Measurements from ENCODE around the gene HOATZ.

HOATZ gene

DNA sequence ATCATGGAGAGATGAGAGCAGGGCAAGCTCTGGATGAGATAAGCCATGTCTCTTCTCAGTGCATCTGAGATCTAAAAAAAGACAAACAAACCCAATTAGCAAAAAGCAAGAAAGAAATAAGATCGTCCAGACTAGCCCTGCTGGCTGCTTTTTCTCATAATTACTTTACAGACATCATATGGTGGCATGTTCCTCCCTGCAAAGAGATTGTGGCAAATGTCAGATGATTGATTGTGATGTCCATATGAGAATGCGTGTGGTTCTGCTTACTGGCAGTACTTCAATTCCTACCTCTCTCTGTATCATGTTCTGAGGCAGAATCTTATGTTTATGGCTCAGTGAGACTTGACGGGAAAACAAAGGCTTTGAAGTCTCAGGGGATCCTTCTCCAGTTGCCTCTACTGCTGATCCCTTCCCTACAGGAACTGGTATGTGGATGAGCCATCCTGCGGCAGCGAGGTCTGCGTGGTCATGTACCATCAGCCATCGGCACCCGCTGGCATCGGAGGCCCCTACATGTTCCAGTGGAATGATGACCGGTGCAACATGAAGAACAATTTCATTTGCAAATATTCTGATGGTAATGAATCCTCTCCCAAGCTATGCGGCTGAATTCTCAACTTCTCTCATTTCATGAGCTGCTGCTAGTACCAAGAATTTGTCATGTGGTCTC, 34.8 kb downstream of the HOATZ start:
- TF ChIP-seq GATA2 (IDR thresholded peaks at IDR 0.05; ENCODE audit: low read depth, low read length) = peak; percentile 86
- TF ChIP-seq GATA3 (IDR thresholded peaks at IDR 0.05; ENCODE audit: low read depth, low read length) = peak; percentile 87

DNA sequence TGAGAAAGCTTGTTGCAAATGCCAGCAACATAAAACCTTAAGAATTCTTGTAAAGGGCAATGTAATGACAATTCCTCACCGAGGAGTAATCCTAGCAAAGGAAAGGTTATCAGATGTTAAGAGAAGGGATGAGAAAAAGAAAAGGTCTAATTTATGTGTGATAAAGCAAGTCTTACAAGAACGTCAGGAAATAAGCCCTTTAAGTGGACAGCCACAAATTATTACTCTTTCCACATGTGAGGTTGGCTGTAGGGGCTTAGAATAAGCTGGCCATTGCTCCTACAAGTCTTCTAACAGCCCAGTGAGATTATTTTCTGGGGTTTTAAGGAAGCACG, 35.3 kb downstream of the HOATZ start:
- TF ChIP-seq GATA3 (IDR thresholded peaks at IDR 0.05; ENCODE audit: low read depth, low read length) = no peak
- TF ChIP-seq GATA2 (IDR thresholded peaks at IDR 0.05; ENCODE audit: low read depth, low read length) = no peak

GRCh38 chr11:111550258-111550657, 35.7 kb downstream of the HOATZ start:
- TF ChIP-seq GATA3 (IDR thresholded peaks at IDR 0.05; ENCODE audit: low read depth, low read length) (no peak), GATA2 (IDR thresholded peaks at IDR 0.05; ENCODE audit: low read depth, low read length) (no peak)

DNA sequence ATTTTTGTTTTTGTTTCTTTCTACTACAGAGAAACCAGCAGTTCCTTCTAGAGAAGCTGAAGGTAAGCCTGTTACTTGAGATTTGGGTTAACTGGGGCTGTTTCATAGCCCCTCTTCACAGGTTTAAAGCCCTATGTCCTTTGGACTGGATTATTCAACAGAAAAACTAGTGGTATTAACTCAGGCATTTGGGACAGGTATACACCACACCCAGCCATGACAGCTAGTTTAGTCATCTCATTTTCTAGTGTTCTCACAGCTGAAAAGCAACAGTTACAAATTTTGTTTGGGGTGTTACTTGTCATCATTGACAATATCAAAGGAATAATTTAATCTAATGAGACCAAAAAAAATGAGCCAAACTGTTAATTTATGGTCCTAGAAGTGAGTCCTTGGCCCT, 40.0 kb downstream of the HOATZ start:
- TF ChIP-seq GATA3 (IDR thresholded peaks at IDR 0.05; ENCODE audit: low read depth, low read length) (no peak), GATA2 (IDR thresholded peaks at IDR 0.05; ENCODE audit: low read depth, low read length) (no peak)

GRCh38 chr11:111555255-111555654, 40.7 kb downstream of the HOATZ start:
- no peak for TF ChIP-seq GATA3 (IDR thresholded peaks at IDR 0.05; ENCODE audit: low read depth, low read length)
- no peak for TF ChIP-seq GATA2 (IDR thresholded peaks at IDR 0.05; ENCODE audit: low read depth, low read length)

- TF ChIP-seq GATA2 (IDR thresholded peaks at IDR 0.05; ENCODE audit: low read depth, low read length) (no peak), GATA3 (IDR thresholded peaks at IDR 0.05; ENCODE audit: low read depth, low read length) (no peak)
Measured at GRCh38 chr11:111557425-111558111, 43.0 kb downstream of the HOATZ start.

DNA sequence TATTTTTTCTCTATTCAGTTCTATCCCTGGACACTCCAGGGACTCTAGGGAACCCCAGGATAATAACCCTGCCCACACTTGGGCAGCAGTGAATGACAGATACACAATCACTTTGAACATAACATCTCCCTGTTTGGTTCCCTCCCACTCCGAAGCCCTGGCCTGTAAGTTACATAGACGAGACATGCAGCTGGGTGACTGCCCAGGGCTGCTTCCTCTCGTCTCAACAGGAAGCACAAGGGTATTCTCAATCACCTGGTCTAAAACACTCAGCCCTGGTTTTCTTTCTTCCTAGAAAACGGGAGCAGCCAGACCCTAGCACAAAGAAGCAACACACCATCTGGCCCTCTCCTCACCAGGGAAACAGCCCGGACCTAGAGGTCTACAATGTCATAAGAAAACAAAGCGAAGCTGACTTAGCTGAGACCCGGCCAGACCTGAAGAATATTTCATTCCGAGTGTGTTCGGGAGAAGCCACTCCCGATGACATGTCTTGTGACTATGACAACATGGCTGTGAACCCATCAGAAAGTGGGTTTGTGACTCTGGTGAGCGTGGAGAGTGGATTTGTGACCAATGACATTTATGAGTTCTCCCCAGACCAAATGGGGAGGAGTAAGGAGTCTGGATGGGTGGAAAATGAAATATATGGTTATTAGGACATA, 45.4 kb downstream of the HOATZ start:
- TF ChIP-seq GATA2 (IDR thresholded peaks at IDR 0.05; ENCODE audit: low read depth, low read length) = no peak
- TF ChIP-seq GATA3 (IDR thresholded peaks at IDR 0.05; ENCODE audit: low read depth, low read length) = no peak

- TF ChIP-seq GATA3 (IDR thresholded peaks at IDR 0.05; ENCODE audit: low read depth, low read length) = no peak
- TF ChIP-seq GATA2 (IDR thresholded peaks at IDR 0.05; ENCODE audit: low read depth, low read length) = no peak
Measured at GRCh38 chr11:111560800-111561199, 46.2 kb downstream of the HOATZ start.

DNA sequence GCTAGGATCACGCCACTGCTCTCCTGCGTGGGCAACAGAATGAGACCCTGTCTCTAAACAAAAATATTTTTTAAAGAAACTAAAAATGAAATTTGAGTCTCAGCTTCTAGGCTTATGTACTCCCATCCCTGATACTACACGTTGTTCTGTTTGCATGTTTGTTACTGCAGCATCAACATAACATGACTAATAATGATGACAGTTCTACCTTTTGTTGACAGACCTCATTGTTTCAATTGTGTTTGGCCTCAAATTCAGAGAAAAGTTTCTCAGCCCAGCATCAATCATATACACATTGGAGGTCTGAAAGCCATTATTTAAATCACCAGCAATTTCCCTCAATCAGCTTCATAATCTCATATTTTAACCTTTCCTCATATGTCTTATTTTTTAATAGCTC, 46.7 kb downstream of the HOATZ start:
- TF ChIP-seq GATA2 (IDR thresholded peaks at IDR 0.05; ENCODE audit: low read depth, low read length) (no peak), GATA3 (IDR thresholded peaks at IDR 0.05; ENCODE audit: low read depth, low read length) (no peak)

DNA sequence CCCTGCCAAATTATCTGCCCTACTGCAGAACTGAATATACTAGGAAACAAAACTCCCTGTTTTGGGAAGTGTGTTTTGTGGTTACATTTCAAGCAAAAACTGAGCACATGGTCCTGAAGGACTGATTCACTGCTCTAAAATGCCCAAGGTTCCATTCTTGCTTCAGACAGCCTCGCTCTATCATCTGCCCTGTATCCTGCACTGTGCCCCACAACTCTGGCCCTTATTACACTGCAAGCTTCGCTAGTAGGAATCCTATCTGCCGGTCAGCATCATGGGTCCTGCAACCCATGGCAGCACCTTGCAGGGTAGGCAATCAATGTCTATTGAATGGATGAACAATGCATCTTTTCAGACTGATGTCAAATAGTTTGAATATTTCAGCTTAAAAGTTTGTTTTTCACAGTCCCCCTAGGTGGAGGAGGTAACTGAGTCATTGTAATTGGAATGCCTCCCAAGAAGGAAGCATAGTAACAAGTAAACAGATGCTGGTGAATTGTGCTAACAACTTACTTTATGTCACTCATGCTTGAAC, 47.3 kb downstream of the HOATZ start:
- no peak for TF ChIP-seq GATA3 (IDR thresholded peaks at IDR 0.05; ENCODE audit: low read depth, low read length)
- TF ChIP-seq GATA2 (IDR thresholded peaks at IDR 0.05; ENCODE audit: low read depth, low read length) = no peak

GRCh38 chr11:111562692-111563389, 48.3 kb downstream of the HOATZ start:
- TF ChIP-seq GATA3 (IDR thresholded peaks at IDR 0.05; ENCODE audit: low read depth, low read length) (no peak), GATA2 (IDR thresholded peaks at IDR 0.05; ENCODE audit: low read depth, low read length) (no peak)

DNA sequence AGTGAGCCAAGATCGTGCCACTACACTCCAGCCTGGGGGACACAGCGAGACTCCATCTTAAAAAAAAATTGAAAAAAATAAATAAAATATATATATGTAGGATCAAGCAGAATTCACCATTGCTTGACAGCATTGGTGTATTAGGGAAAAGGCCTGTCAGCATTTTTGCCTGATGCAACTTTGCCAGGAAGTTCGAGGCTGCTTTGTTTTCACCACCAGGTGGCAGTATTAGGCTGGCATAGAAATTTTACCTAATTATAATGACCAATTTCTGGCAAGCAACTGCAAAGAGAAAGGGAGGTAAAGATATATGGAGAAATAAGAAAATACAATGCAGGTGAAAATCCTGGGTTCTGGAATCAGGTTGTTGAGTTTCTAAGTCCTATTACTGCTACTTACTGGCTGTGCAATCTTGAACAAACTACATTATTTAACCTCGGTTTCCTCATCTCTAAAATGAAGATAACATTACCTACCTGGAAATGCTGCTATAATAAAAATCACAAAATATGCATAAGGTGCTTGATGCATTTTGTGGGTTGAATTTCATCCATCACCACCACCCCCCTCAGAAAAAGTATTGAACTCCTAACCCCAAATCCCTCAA, 50.6 kb downstream of the HOATZ start:
- TF ChIP-seq GATA3 (IDR thresholded peaks at IDR 0.05; ENCODE audit: low read depth, low read length) (no peak), GATA2 (IDR thresholded peaks at IDR 0.05; ENCODE audit: low read depth, low read length) (no peak)

GRCh38 chr11:111566324-111566723, 51.7 kb downstream of the HOATZ start:
- TF ChIP-seq GATA2 (IDR thresholded peaks at IDR 0.05; ENCODE audit: low read depth, low read length) (no peak), GATA3 (IDR thresholded peaks at IDR 0.05; ENCODE audit: low read depth, low read length) (no peak)

DNA sequence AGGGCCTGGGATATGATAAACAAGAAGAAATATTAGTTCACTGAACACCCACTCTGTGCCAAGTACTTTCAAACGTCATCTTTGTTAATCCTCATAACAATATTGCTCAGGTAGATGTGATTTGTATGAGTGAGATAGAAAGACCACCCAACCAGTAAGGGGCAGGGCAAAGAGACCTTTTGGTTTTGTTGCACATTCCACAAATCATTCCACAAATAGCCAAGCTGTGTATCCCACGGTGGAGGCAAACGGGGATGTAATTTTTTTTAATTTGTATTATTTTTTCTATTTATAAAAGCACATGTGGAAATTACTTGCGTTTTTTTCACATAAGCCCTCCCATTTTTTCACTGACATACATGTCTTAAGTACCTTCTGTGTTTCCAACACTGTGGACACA, 54.9 kb downstream of the HOATZ start:
- TF ChIP-seq GATA2 (IDR thresholded peaks at IDR 0.05; ENCODE audit: low read depth, low read length) (no peak), GATA3 (IDR thresholded peaks at IDR 0.05; ENCODE audit: low read depth, low read length) (no peak)

All from SH-SY5Y (cell line).